Ovary (tissue), 9 donors: ENCODE measurements around the gene EBF4. TPM values are rescaled to one million over a fixed set of nuclear protein-coding genes. Genes with fewer than 3 reads are reported as not detected.

Experiments used
- DNase-seq, 5 donors: peaks; one replicate each; pipeline ENCODE4 v3.0.0-alpha.2; 2019 to 2020
- H3K27ac ChIP-seq, 2 donors: fragments of 200-600 bp; one replicate each; pipeline versions ENCODE4 v1.5.1 to v1.8.0; 2019 to 2022
- H3K27me3 ChIP-seq: fragments of 200-600 bp; one replicate; pipeline ENCODE4 v1.8.0; 2022
- H3K36me3 ChIP-seq: fragments of 200-600 bp; sonication (generic); one replicate; pipeline ENCODE4 v1.5.1; 2019
- H3K4me1 ChIP-seq: one replicate; pipeline ENCODE4 v1.8.1; 2013; ENCODE audit warnings: mild to moderate bottlenecking, moderate library complexity; ENCODE audit not compliant: insufficient read depth
- H3K4me3 ChIP-seq: fragments of 200-600 bp; sonication (generic); one replicate; pipeline ENCODE4 v1.5.1; 2017
- H3K9me3 ChIP-seq, 2 donors: fragments of 200-600 bp in 1 of 2; sonication (generic) in 1 of 2; one replicate each; pipeline versions ENCODE4 v1.5.1 to v1.8.1; 2013 to 2019; ENCODE audit warnings: mild to moderate bottlenecking in 1 of 2, moderate library complexity in 1 of 2
- CTCF ChIP-seq, 3 donors: fragments of 450-650 bp in 2 of 3; fragments of 200-600 bp in 1 of 3; IDR thresholded peaks; one replicate each; pipeline versions ENCODE4 v1.5.1 to v1.8.0; 2016 to 2022; ENCODE audit warnings: antibody characterized with exemption in 3 of 3, mild to moderate bottlenecking in 1 of 3
- EP300 ChIP-seq: sonication (generic); formaldehyde crosslinking; IDR thresholded peaks from one replicate; pipeline ENCODE4 v1.6.1; 2017; ENCODE audit warnings: antibody characterized with exemption
- POLR2A ChIP-seq: fragments of 450-650 bp; IDR thresholded peaks from one replicate; pipeline ENCODE4 v1.6.1; 2017; ENCODE audit warnings: antibody characterized with exemption, mild to moderate bottlenecking, moderate library complexity
- WGBS, 3 donors: extraction: QIAGEN DNeasy Blood & Tissue Kit in 1 of 3; methylation state at CpG; one replicate each; pipeline versions ENCODE4 v1.1.5 to v1.1.7; 2013 to 2017; 5-methylcytosine and 5-hydroxymethylcytosine counted together
- intact Hi-C, 4 donors: fragments of 100-400 bp; cut with DNase I; formaldehyde crosslinking; loops; one replicate each; pipeline versions ENCODE4 v1.11.0 to v1.15.1; 2022 to 2023
- polyA plus RNA-seq, 2 donors: library from polyadenylated mRNA; stranded (reverse); fragments of 200-250 nt in 1 of 2; fragments of 350-450 nt in 1 of 2; fragmentation: Illumina TruSeq in 1 of 2; extraction: RNeasy Lipid Tissue Mini Kit (QIAGEN cat#74804) in 1 of 2; gene quantifications; one replicate each; pipeline ENCODE4 v1.2.3, GENCODE V29; 2013 to 2014
- total RNA-seq, 7 donors: library from RNA; depleted of rRNA in 2 of 7; stranded (reverse); fragments of >200 nt in 2 of 7; fragmentation: NEBNext Ultra II Directional in 3 of 7; extraction: Animal tissue kit (Norgen Biotek cat#: 25700) in 3 of 7; gene quantifications; one replicate each; pipeline versions ENCODE4 v1.1.0 to v1.2.4, GENCODE V29; 2016 to 2023
- donor health status: DM: no; HTN: no; CAD: no; lungs with moderate emphysema.
- donor health status: DM: no; HTN: no; CAD: no.
- donor health status: Bipolar disorder and iron deficiency.
- donor health status: DM: yes; HTN: yes; CAD: no.
- donor health status: DM: no; HTN: no; CAD: no.
- donor health status: DM: yes; HTN: yes; CAD: no.

The EBF4 gene
- total and polyA plus RNA-seq, 9 donors = 9.4 to 67.7 (median 36.2) TPM

- H3K4me3 ChIP-seq = no peak overlapping the region
Measured at GRCh38 chr20:2801286-2801728, 108.7 kb downstream of the EBF4 start.

DNA sequence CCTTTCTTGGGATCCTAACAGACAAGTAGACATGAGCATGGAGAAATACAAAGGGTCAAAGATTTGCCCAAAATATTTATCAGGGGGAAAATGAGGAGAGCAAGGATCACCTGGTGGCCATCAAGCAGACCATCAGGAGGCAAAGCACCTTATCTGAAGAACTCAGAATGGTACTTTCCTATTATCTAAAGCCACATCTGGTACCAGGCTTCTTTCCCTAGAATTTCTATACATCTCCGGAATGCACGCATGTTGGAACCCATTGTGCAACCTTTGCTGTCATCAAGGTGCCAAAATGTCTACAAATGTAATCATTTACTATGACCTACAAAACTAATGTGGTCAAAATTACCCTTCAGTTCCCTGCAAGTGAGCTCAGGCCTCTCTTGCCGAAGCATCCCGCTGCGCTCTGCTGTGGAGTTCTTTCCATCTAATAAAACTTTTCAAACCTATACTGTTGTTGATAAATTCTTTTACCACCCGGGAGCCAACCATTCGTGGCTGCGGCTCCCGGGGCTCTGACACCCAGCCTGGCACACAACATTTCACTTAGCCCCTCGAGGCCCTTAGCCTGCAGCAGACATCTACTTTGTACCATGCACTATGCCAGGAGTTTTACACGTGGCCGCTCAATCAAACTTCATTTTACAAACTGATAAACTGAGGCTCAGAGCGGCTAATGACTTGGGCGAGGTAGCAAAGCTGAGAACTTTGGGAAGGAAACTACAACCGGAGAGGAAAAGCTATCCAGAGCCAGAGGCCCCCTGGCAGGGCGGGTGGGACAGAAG lies 111.7 kb downstream of the EBF4 start:
- no peak for DNase-seq
- Histone ChIP-seq H3K36me3 (no peaks in the 10 kb centered on the region), H3K4me3 (no peak overlapping the region), H3K27me3 (no peaks in the 10 kb centered on the region), H3K27ac (no peak overlapping the region), H3K4me1 (peaks cover 7% of the 10 kb centered on the region), H3K9me3 (no peaks in the 10 kb centered on the region)
- 73 to 78% (median 76%) methylated on average over 16 of the region's 16 CpGs for WGBS, 3 donors
- intact Hi-C loops = no loop called here
- TF ChIP-seq CTCF (IDR thresholded peaks at IDR 0.05) (no peak), POLR2A (no peak), EP300 (no peak)

More at GRCh38 chr20:2801286-2801728, 108.7 kb downstream of the EBF4 start:
- peaks cover 8% of the 10 kb centered on the region for H3K4me1 ChIP-seq
- H3K27me3 ChIP-seq = no peaks in the 10 kb centered on the region
- WGBS, 3 donors = 41 to 45% (median 42%) methylated on average over 13 of the region's 13 CpGs
- no peaks in the 10 kb centered on the region for H3K36me3 ChIP-seq
- H3K27ac ChIP-seq = no peak overlapping the region
- no peak for DNase-seq
- TF ChIP-seq EP300 (no peak), POLR2A (no peak), CTCF (IDR thresholded peaks at IDR 0.05) (no peak)
- no peaks in the 10 kb centered on the region for H3K9me3 ChIP-seq
- intact Hi-C loops = no loop called here

GRCh38 chr20:2804852-2805688 lies 112.5 kb downstream of the EBF4 start:
- Histone ChIP-seq H3K4me1 (peaks cover 4% of the 10 kb centered on the region), H3K9me3 (no peaks in the 10 kb centered on the region), H3K4me3 (no peak overlapping the region), H3K27ac (no peak overlapping the region), H3K36me3 (no peaks in the 10 kb centered on the region), H3K27me3 (no peaks in the 10 kb centered on the region)
- intact Hi-C loops = no loop called here
- DNase-seq = no peak
- 42 to 52% (median 47%) methylated on average over 44 to 49 of the region's 49 CpGs for WGBS, 3 donors
- TF ChIP-seq CTCF (IDR thresholded peaks at IDR 0.05) = no peak

DNA sequence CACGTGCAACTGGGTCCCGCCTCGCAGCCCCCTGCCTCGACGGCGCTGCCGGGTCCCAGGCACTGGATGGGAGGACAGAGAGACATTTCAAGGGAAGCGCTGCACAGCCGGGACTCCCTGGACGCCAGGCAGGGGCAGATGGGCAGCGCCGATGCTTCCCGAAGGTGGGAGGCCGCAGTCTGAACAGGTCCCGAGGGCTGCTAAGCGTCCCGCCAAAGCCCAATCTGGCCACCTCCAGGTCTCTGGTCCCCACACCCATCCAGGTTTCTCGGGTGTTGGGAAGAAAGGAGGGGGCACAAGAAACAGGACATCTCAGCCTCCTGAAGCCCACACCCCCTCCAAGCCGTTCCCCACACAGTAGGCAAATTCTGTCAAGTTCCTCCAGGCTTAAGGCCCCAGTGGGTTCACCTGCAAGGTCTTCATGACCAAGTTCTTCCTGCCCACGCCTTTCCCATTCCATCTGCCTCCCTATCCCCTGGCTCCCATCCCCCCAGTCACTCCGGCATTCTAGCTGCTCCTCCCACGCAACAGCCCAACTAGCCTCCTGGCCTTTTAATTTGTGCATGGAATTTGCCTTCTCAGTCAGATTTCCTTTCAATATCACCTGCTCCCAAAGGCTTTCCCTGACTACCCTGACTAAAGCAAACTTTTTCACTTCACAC lies 113.2 kb downstream of the EBF4 start:
- Histone ChIP-seq H3K27ac (no peak overlapping the region), H3K27me3 (no peaks in the 10 kb centered on the region), H3K4me1 (peaks cover 1% of the 10 kb centered on the region), H3K4me3 (no peak overlapping the region), H3K9me3 (no peaks in the 10 kb centered on the region), H3K36me3 (no peaks in the 10 kb centered on the region)
- intact Hi-C loops = no loop called here
- no peak for DNase-seq
- TF ChIP-seq EP300 = no peak
- no peak for TF ChIP-seq CTCF (IDR thresholded peaks at IDR 0.05)
- no peak for TF ChIP-seq POLR2A
- WGBS, 3 donors = 55 to 68% (median 65%) methylated on average over 22 of the region's 22 CpGs
